GM12864 (cell line): ENCODE results near the gene GABRB3.

Source experiments
- DNase-seq: peaks from one replicate; pipeline ENCODE4 v3.0.0-alpha.2; 2011; ENCODE audit warnings: low read depth
- H3K4me3 ChIP-seq: 2 replicates; pipeline ENCODE4 v1.5.1; 2011; ENCODE audit warnings: mild to moderate bottlenecking, low read depth, low read length, control low read depth
- TF ChIP-seq, protein P1 (sequence below): IDR thresholded peaks from 2 replicates; pipeline ENCODE4 v1.5.1; 2011; ENCODE audit warnings: low read depth, mild to moderate bottlenecking, moderate library complexity, low read length, control low read depth, inconsistent platforms; ENCODE audit errors: missing control alignments

GABRB3 gene

DNA sequence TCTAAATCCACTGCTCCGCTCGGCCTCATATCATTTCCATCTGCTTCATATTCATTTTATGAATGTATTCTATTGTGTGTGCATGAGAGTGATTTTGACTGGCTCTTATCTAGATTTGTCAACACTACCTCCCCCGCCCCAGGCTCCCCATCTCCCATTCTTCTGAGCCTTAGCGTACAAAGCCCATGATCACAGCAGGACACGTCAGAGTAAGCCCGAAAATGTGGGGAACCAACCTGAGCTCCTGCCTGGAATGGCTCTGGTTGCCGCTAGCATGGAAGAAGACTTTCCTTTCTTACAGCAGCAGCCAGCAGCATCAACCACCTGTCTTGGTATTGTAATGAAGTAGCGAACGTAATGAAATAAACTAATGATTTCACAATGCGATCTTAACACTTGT, 61.4 kb downstream of the GABRB3 start:
- DNase-seq: no peak
- H3K4me3 ChIP-seq: no peak overlapping the region
- TF ChIP-seq, protein P1, sequence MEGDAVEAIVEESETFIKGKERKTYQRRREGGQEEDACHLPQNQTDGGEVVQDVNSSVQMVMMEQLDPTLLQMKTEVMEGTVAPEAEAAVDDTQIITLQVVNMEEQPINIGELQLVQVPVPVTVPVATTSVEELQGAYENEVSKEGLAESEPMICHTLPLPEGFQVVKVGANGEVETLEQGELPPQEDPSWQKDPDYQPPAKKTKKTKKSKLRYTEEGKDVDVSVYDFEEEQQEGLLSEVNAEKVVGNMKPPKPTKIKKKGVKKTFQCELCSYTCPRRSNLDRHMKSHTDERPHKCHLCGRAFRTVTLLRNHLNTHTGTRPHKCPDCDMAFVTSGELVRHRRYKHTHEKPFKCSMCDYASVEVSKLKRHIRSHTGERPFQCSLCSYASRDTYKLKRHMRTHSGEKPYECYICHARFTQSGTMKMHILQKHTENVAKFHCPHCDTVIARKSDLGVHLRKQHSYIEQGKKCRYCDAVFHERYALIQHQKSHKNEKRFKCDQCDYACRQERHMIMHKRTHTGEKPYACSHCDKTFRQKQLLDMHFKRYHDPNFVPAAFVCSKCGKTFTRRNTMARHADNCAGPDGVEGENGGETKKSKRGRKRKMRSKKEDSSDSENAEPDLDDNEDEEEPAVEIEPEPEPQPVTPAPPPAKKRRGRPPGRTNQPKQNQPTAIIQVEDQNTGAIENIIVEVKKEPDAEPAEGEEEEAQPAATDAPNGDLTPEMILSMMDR: no peak

DNA sequence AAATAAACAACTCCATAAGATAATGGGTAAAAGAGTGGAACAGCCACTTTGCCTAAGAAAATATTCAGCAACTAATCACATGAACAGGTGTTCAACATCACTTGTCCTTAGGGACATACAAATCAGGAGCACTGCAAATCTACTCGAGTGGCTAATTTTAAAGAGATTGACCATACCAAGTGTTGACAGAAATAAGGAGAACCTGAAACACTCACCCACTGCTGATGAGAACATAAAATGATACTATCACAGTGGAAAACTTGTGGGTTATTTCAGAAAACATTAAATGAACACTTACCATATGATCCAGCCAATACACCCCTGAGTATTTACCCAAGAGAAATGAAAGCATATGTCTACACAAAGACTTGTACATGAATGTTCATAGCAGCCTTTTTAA, 70.5 kb downstream of the GABRB3 start:
- no peak for DNase-seq
- no peak overlapping the region for H3K4me3 ChIP-seq
- TF ChIP-seq, protein P1: no peak

DNA sequence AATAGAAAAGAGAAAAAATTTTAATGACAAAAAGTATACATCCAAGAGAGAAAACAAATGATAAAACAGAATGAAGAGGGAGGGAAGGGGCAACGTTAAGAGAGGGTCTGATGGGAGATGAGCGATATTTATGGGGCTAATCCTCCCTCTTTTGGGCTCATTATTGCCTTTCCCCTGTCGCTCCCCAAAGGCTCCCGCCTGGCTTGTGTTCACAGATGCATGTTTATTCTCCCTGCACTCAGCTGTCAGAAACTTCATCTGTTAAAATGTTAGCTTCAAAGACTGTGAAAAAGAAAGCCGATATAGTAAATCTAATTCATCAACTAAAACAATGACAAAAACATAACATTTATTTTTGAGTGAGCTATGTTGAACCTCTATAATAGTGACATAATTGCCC, 74.3 kb downstream of the GABRB3 start:
- DNase-seq: no peak
- TF ChIP-seq, protein P1: no peak

DNA sequence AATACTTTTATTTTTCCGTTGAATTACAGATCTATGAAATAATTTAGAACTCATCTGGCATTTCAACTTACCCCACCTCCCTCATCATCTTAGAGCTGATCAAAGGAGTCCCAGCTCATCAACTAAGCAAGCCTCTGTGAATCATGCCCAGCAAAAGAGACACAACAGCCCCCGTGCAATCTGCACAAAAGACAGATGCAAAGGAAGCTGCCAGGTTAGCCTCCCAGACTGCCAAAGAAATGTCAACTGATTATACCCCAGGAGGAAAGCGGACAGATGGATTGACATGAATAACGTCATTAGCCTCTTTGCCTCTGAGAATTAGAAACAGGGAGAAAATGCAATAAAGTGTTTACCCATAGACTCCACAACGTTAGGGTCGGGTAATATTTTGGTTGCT, 75.0 kb downstream of the GABRB3 start:
- TF ChIP-seq, protein P1: no peak
- DNase-seq: no peak

More for the DNA sequence above, 74.3 kb downstream of the GABRB3 start:
- H3K4me3 ChIP-seq: no peak overlapping the region

DNA sequence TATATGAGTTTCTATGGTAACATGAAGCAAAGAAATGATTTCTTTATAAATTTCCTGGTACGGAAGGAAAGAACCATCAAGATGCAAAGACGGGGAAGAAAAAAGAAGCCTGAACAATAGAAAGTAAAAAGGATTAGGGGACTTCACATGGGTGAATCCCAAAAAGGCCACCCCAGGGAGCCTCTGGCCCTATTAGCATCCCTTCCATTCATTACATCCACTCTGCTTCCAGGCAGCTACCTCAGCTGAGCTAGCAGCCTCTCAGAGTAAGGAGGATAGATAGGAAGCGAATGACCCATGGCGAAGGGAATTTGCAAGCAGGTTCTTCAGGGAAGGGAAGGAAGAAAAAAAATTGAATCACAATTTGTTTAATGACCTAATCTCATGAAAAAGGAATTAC, 81.6 kb downstream of the GABRB3 start:
- no peak for DNase-seq
- H3K4me3 ChIP-seq: no peak overlapping the region
- TF ChIP-seq, protein P1: no peak

More for the DNA sequence above, 75.0 kb downstream of the GABRB3 start:
- no peak overlapping the region for H3K4me3 ChIP-seq

DNA sequence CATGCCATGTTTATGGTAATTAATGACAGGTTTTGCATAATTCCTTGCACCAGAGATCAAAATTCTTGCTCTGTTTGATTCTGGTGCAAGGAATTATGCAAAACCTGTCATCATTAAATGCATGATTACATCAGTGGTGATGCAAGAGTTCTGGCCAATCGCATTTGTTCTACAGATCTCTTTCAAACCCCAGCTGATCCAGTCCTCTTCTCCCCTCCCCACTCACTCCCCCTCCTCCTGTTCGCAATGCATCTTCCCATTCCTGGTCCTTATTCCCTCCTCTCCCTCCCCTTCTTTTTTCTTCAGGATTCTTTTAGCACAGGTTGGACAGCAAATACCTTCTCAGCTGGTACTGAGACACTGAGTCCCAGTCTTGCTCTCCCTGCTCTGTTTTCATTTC, 82.1 kb downstream of the GABRB3 start:
- no peak for DNase-seq
- no peak overlapping the region for H3K4me3 ChIP-seq
- TF ChIP-seq, protein P1: no peak

DNA sequence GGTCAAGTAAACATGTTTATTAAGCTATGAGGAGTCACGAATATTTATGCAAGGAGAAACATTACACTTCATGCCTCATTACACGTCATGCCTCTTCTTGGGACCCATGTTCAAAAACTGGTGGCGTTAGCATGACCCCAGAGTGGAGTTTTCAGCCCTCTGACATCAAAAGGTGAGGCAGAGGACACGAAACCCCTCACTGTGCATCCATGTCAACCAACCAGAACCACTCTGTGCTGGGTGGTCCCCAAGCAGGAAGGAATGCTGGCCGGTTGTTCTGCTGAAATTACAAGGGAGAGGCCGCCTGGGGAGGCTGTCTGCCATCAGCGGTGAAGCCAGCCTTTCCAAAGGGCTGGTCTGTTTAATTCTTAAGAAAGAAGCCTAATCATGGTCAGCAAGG, 83.4 kb downstream of the GABRB3 start:
- TF ChIP-seq, protein P1: no peak
- no peak overlapping the region for H3K4me3 ChIP-seq
- DNase-seq: no peak
